NCI-H524 (cell line): Measurements from ENCODE around the gene FBXL14.

Source experiments
- DNase-seq, 2 experiments: peaks; one replicate each; lab custom pipeline; 2025; lab: John Stamatoyannopoulos, UW

Gene FBXL14, protein sequence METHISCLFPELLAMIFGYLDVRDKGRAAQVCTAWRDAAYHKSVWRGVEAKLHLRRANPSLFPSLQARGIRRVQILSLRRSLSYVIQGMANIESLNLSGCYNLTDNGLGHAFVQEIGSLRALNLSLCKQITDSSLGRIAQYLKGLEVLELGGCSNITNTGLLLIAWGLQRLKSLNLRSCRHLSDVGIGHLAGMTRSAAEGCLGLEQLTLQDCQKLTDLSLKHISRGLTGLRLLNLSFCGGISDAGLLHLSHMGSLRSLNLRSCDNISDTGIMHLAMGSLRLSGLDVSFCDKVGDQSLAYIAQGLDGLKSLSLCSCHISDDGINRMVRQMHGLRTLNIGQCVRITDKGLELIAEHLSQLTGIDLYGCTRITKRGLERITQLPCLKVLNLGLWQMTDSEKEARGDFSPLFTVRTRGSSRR

GRCh38 chr12:1594261-1595025 is at the start of gene FBXL14:
Gene FBXL14, minus strand, starts transcription at chr12:1594581. Its CDS starts 515 bp downstream, at chr12:1594066.
- peak; percentile 59 to 82 for DNase-seq

GRCh38 chr12:1643905-1644533 is 49.6 kb upstream of the FBXL14 start:
- peak in 1 of 2 experiments; percentile 70 for DNase-seq

GRCh38 chr12:1643043-1643442 is 48.7 kb upstream of the FBXL14 start:
- DNase-seq = no peak

GRCh38 chr12:1642513-1642912 is 48.1 kb upstream of the FBXL14 start:
- no peak for DNase-seq

DNA sequence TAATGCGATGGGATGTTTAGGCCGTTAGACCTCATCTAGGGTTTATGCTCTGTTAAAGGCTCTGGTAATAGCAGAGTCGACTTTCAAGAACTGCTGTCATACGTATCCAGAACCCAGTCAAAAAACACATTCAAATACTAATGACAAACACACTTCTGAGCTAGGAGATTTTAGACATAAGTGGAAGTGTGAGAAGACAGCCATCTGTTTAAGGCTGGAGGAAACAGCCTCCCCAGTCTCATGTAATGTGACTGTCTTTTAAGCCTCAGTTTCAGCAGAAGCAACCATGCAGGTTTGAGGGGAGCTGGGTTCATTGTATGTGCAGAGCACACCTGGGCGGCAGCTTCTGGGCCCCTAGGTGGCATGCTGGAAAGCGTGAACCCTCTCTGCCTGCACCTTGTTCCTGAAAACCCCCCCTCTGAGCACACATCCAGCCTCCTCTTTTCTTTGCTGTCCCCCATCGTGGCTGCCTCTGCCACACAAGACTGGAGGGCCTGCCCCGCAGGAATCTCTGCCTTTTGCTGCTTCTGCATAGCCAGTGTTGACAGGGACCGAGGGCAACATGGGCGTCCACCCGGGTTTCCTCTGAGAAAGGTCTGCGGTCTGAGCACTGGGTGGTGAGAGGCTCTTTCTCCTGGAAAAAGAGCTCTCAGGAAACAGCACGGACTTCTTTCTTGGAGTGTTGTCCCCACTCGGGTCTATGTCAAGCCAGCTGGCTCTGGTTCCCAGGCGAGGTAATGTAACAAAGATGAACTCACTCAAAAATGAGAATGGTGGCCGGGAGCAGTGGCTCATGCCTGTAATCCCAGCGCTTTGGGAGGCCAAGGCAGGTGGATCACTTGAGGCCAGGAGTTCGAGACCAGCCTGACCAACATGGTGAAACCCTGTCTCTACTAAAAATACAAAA is 46.2 kb upstream of the FBXL14 start:
- peak; percentile 71 to 92 for DNase-seq

DNA sequence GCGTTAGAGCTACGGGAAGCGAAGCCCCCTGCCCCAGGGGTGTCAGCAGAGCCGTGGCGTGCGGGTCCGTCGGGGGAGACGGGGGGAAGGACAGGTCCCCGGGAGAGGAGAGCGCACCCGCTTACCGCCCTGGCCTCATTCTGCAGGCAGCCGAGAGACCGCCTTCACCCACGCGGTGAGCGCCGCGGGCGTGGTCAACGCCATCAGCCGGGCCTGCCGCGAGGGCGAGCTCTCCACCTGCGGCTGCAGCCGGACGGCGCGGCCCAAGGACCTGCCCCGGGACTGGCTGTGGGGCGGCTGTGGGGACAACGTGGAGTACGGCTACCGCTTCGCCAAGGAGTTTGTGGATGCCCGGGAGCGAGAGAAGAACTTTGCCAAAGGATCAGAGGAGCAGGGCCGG is 45.2 kb upstream of the FBXL14 start:
- no peak for DNase-seq

- no peak for DNase-seq
These were observed 43.8 kb upstream of the FBXL14 start for GRCh38 chr12:1638203-1638602.

GRCh38 chr12:1635301-1636095 is 41.1 kb upstream of the FBXL14 start:
- DNase-seq = peak; percentile 73 to 92

DNA sequence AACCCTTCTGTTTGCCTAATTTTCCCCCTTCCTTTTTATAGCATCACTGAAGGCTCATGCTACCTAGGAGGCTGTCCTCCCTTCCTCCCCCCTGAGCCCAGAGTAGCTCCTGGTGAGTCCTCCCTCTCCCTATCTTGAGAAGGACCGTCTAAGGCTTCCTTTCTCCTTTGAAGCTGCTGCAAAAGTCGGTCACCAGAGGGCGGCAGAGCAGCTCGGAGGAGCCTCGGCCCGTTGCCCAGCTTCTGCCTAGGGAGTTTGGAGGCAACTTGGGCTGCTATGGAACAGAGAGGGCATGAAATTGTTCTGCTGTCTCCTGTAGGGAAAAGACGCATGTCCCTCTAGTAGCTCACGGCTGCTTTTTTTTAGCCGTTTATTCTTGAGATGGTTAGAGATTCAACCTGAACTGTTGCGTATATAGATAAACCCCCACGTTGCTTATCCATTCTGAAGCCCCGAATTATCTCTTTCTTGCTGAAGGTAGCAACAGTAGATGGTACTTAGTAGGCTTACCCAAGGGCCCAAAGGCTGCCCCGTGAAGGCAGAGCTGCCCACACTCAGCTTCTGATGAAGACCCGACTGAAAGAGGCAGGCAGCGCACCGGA is 40.3 kb upstream of the FBXL14 start:
- DNase-seq = peak; percentile 61 to 80

DNA sequence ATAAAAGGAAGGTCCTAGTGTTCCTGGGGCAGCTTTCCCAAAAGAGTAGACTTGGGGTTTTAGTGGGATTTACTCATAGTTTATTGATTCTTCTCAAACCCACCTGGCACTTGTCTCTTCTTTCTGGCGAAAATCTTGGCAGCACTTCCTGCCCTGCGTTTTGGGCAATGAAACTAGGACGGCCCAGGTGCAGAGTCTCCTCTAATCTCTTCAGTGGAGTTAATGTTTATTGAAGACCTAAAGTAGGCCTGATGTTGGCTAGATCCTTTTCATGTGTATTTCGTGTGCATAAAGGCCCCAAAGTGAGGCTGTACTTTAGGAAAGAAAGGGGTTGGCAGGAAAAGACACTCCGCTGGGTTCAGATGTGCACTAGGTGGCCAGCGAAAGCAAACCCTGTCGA is 39.8 kb upstream of the FBXL14 start:
- DNase-seq = no peak

GRCh38 chr12:1633459-1633858 is 39.1 kb upstream of the FBXL14 start:
- no peak for DNase-seq

- DNase-seq = no peak
These were observed 38.3 kb upstream of the FBXL14 start for GRCh38 chr12:1632702-1633101.

GRCh38 chr12:1630827-1631591 is 36.6 kb upstream of the FBXL14 start:
- peak in 1 of 2 experiments; percentile 49 for DNase-seq

DNA sequence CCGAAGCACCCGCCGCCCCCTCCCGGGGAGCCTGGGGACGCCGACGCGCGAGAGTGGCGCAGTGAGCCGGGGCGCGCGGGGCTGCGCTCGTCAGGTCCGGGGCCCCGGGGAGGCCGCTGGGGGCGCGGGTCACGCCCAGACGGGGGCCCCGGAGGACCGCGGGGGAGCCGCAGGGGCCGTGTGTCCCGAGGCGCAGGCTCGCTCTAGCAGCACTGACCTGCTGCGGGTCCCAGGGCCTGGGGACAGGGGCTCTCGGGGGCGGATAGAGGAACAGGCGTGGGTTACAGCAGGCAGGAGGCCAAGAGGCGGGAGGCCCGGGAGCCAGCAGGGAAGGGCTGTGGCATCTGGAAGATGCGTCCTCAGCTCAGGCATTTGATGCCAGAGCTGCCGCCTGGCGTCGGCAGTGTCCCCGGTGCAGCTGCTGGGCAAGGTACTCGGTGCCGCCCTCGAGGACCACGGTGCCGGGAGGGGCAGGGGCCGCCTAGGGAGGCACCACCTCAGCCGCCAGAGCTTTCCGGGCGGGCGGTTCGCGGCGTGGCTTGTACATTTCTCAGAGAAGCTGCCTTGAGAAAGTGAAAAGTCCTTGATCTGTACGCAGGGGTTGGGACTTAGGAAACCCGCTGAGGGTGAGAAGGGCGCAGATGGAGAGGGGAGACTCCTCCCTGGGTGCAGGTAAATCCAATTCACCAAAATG is 35.9 kb upstream of the FBXL14 start:
- peak; percentile 72 to 76 for DNase-seq

DNA sequence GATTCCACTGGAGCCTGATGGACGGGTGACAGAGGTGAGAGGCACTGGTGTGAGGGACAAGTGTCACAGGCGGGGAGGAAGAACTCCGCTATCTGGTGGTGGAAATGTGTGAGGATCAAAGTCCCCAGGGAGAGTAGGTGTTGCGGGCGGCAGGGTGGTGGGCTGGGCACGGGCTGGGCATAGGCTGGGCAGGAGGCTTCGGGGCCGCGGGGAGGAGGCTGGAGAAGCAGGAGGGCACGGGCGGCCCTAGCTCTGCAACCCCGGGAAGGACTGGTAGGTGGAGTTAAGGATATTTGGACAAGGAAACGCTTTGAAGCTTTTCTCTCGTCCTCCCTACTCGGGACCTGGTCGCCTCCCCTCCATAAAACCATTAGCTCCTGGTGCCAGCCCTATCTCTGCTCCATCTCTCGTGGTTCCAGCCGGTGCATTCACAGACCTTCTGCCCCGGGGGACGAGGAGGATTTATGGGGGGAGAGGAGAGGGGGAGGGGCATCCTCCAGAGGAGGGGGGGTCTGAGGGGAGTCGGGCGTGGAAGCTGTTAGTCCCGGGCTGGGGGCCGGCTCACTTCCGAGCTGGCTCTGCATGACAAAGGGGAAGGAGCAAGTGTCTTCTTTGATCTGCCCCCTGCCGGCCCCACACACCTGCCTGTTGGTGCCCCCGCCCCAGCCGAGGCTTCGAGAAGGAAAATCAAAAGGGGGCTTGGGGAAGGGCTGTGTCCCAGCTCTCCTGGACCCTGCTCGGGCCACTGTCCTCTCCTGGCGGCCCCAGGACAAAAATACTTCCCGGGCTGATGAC is 35.2 kb upstream of the FBXL14 start:
- peak; percentile 54 to 55 for DNase-seq

- DNase-seq = peak; percentile 8 to 46
These were observed 34.4 kb upstream of the FBXL14 start, which contains the start of gene WNT5B for GRCh38 chr12:1628666-1629337. Gene WNT5B, plus strand, starts transcription at chr12:1629231. Its CDS starts 2,124 bp downstream, at chr12:1631355.

DNA sequence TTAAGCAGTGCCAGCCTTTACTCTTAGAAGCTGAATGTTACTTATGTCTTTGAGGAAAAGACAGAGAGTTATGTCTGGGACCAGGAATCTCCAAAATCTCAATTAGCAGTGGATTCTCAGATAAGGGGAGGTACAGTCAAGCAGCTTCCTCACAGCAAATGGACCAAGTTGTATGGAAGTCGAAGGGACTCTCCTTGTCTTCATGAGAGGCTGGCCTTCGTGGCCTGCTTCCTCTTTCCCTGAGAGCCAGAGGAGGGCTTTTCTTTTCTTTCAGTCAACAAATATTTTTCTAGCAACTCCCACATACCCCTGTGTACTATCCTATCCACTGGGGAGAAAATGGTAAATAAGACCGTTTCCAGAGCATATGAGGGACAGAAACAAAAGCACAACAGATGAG is 28.0 kb upstream of the FBXL14 start:
- no peak for DNase-seq
